Stomach (tissue), 9 donors: ENCODE measurements around the gene FAM168A. TPM values are rescaled to one million over a fixed set of nuclear protein-coding genes. Genes with fewer than 3 reads are reported as not detected.

Experiments used
- DNase-seq, 2 donors: peaks; one replicate each; pipeline versions ENCODE4 v3.0.0 to v3.0.0-alpha.2; 2013 to 2019
- H3K27ac ChIP-seq, 5 donors: fragments of 200-600 bp in 4 of 5; sonication (generic) in 4 of 5; one replicate each; pipeline ENCODE4 v1.5.1; 2013 to 2019; ENCODE audit warnings: mild to moderate bottlenecking in 1 of 5, moderate library complexity in 1 of 5
- H3K27me3 ChIP-seq, 3 donors: fragments of 200-600 bp; sonication (generic); one replicate each; pipeline ENCODE4 v1.5.1; 2017 to 2019; ENCODE audit warnings: mixed run types in 1 of 3
- H3K36me3 ChIP-seq, 4 donors: fragments of 200-600 bp; sonication (generic); 1 replicate in 3 of 4; 2 replicates in 1 of 4; pipeline ENCODE4 v1.5.1; 2016 to 2019
- H3K4me1 ChIP-seq, 4 donors: fragments of 200-600 bp; sonication (generic); one replicate each; pipeline ENCODE4 v1.5.1; 2016 to 2019
- H3K4me3 ChIP-seq, 4 donors: fragments of 200-600 bp; sonication (generic) in 3 of 4; one replicate each; pipeline ENCODE4 v1.5.1; 2016 to 2019; ENCODE audit warnings: mild to moderate bottlenecking in 1 of 4
- H3K9me3 ChIP-seq, 4 donors: fragments of 200-600 bp; sonication (generic); one replicate each; pipeline ENCODE4 v1.5.1; 2016 to 2019
- EP300 ChIP-seq: sonication (generic); formaldehyde crosslinking; IDR thresholded peaks from one replicate; pipeline ENCODE4 v1.6.1; 2017; ENCODE audit warnings: antibody characterized with exemption
- POLR2A ChIP-seq, 4 donors: fragments of 450-650 bp; IDR thresholded peaks; one replicate each; pipeline ENCODE4 v1.6.1; 2016; ENCODE audit warnings: antibody characterized with exemption in 4 of 4, control low read depth in 2 of 4, mild to moderate bottlenecking in 1 of 4, moderate library complexity in 1 of 4
- POLR2AphosphoS5 ChIP-seq, 3 donors: sonication (generic); formaldehyde crosslinking; IDR thresholded peaks; one replicate each; pipeline ENCODE4 v1.6.1; 2016; ENCODE audit warnings: antibody characterized with exemption in 3 of 3
- WGBS, 5 donors: extraction: QIAGEN DNeasy Blood & Tissue Kit in 3 of 5; methylation state at CpG; one replicate each; pipeline versions ENCODE4 v1.1.5 to v1.1.7; 2013 to 2018; 5-methylcytosine and 5-hydroxymethylcytosine counted together
- intact Hi-C: fragments of 100-400 bp; cut with DNase I; formaldehyde crosslinking; loops from one replicate; pipeline ENCODE4 v1.15.1; 2023; ENCODE audit warnings: low total_unique reads
- polyA plus RNA-seq, 3 donors: library from polyadenylated mRNA; stranded (reverse); fragments of 200-250 nt; gene quantifications; one replicate each; pipeline ENCODE4 v1.2.3, GENCODE V29; 2013
- total RNA-seq, 5 donors: library from RNA; depleted of rRNA; stranded (reverse); fragments of >200 nt; gene quantifications; one replicate each; pipeline versions ENCODE4 v1.1.0 to v1.2.3, GENCODE V29; 2014 to 2016
- TF ChIP-seq, protein P1 (sequence below), 7 experiments: fragments of 450-650 bp in 4 of 7; fragments of 200-600 bp in 3 of 7; sonication (generic) in 3 of 7; IDR thresholded peaks; one replicate each; pipeline ENCODE4 v1.5.1; 2016 to 2019; ENCODE audit warnings: antibody characterized with exemption in 7 of 7, control low read depth in 2 of 7, mild to moderate bottlenecking in 1 of 7
- donor health status: healthy with polysubstance abuse.
- donor health status: Bipolar disorder and iron deficiency.
- donor health status: healthy.

FAM168A gene
- total and polyA plus RNA-seq, 8 donors: 4.3 to 25.4 (median 6.3) TPM

DNA sequence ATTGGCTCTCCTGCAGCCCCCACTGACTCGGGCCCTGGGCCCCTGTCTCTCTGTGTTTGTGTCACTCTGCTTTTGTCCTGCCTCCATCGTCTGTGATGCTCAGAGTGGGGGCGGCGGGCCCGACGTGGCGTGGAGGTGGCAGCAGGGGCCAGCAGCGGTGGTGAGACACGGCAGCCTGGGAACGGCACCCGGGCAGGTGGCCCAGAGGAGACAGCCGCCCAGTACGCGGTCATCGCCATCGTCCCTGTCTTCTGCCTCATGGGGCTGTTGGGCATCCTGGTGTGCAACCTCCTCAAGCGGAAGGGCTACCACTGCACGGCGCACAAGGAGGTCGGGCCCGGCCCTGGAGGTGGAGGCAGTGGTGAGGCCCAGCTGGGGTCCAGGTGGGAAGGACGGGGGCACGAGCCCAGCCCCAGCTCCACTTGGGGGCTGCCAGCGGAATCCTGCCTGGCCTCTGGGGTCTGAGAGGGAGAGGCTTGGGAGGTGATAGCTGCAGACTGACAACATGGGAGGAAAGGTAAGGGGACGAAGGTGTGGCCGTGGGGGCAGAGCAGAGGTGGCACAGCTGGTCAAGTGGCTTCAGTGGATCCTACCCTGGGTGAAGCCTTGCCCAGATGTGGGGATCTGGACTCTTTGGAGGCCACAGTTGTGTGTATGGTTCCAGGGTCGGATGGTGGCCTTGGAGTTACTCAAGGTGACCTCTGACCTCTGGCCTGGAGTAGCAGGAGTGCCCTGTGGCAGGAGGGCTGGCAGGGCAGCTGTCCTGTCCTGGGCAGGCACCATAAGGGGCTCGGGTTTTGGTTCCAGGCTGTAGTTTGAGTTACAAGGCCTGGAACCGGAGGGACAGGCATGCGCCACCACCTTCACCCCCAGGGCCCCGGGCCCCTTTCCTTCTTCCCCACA lies 205.6 kb downstream of the FAM168A start:
- intact Hi-C loops: loop anchor here (5.0 to 10.0 kb wide), 2 partner anchors 40 to 98 kb away; no protein-coding TSS in a partner anchor
- WGBS, 5 donors: 93 to 97% (median 95%) methylated on average over 14 to 31 of the region's 31 CpGs
- no peak overlapping the region for H3K4me3 ChIP-seq
- H3K27ac ChIP-seq: no peak overlapping the region
- H3K27me3 ChIP-seq: no peaks in the 10 kb centered on the region
- H3K9me3 ChIP-seq: no peaks in the 10 kb centered on the region
- peaks cover 0 to 50% (median 3%) of the 10 kb centered on the region in 4 donors for H3K36me3 ChIP-seq
- TF ChIP-seq, protein P1, sequence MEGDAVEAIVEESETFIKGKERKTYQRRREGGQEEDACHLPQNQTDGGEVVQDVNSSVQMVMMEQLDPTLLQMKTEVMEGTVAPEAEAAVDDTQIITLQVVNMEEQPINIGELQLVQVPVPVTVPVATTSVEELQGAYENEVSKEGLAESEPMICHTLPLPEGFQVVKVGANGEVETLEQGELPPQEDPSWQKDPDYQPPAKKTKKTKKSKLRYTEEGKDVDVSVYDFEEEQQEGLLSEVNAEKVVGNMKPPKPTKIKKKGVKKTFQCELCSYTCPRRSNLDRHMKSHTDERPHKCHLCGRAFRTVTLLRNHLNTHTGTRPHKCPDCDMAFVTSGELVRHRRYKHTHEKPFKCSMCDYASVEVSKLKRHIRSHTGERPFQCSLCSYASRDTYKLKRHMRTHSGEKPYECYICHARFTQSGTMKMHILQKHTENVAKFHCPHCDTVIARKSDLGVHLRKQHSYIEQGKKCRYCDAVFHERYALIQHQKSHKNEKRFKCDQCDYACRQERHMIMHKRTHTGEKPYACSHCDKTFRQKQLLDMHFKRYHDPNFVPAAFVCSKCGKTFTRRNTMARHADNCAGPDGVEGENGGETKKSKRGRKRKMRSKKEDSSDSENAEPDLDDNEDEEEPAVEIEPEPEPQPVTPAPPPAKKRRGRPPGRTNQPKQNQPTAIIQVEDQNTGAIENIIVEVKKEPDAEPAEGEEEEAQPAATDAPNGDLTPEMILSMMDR (IDR thresholded peaks at IDR 0.05): no peak
- no peak for TF ChIP-seq POLR2AphosphoS5 (IDR thresholded peaks at IDR 0.05)
- no peak for TF ChIP-seq EP300
- no peak for TF ChIP-seq POLR2A (IDR thresholded peaks at IDR 0.05)
- H3K4me1 ChIP-seq: peaks cover 0 to 34% (median 5%) of the 10 kb centered on the region in 4 donors
- no peak for DNase-seq

DNA sequence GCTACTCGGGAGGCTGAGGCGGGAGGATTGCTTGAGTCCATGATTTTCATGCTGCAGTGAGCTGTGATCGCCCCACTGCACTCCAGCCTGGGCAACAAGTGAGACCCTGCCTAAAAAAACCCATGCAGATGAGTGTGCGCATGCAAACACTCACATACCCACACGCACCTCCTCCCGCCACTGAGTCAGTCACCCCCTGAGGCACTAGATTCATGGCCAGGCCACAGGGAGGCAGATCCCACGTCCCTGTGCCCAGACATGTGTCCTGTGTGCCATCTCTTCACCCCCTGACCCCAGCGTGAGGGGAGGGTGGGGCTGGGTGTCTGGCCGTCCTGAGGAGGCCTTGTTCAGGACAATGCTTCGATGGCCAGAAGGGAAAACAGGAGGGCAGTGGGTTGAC lies 206.2 kb downstream of the FAM168A start:
- no peak for DNase-seq
- H3K27me3 ChIP-seq: no peaks in the 10 kb centered on the region
- H3K4me3 ChIP-seq: no peak overlapping the region
- WGBS, 5 donors: 90 to 95% (median 94%) methylated on average over 7 to 10 of the region's 10 CpGs
- no peak overlapping the region for H3K27ac ChIP-seq
- intact Hi-C loops: loop anchor here (5.0 to 10.0 kb wide), 2 partner anchors 39 to 97 kb away; no protein-coding TSS in a partner anchor
- H3K4me1 ChIP-seq: peaks cover 0 to 39% (median 5%) of the 10 kb centered on the region in 4 donors
- H3K36me3 ChIP-seq: peaks cover 0 to 46% (median 3%) of the 10 kb centered on the region in 4 donors
- TF ChIP-seq, protein P1 (IDR thresholded peaks at IDR 0.05): no peak
- TF ChIP-seq POLR2AphosphoS5 (IDR thresholded peaks at IDR 0.05): no peak
- no peak for TF ChIP-seq EP300
- TF ChIP-seq POLR2A (IDR thresholded peaks at IDR 0.05): no peak
- H3K9me3 ChIP-seq: no peaks in the 10 kb centered on the region

DNA sequence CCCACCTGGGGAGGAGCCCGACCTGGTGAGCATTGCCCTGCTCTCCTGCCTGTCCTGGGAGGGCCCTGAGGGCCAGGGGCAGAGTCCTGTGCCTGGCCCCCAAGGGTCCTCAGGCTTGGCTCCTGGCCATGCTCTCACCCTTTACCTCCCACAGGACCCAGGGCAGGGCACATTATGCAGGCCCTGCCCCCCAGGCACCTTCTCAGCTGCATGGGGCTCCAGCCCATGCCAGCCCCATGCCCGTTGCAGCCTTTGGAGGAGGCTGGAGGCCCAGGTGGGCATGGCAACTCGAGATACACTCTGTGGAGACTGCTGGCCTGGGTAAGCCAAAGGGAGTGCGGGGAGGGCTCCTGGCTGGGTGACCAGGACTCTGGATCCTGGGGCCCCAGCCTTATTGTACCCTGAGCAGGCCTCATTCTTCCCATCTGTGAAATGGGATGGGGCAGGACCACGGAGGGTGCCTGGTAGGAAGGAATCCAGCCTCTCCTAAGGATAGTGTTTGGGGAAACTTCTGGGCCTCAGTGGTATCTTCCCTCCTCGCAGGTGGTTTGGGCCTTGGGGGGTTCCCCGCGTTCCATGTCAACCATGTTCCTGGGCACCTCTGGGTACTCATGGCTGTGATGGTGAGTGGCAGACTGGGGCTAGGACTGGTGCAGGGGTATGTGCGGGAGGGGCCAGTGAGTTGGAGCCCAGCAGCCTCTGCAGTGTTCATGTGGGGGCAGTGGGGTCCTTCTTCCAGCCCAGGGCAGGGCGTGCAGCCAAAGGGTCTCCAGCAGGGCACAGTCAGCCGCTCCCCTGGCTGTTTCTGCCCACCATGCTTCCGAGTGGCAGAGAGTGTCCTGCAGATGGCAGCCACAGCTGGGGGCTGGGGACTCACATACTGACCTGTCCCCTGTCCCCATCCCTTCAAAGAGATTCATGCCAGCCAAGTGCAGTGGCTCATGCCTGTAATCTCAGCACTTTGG lies 207.0 kb downstream of the FAM168A start:
- peaks cover 0 to 40% (median 3%) of the 10 kb centered on the region in 4 donors for H3K36me3 ChIP-seq
- no peak overlapping the region for H3K27ac ChIP-seq
- 84 to 94% (median 91%) methylated on average over 8 to 12 of the region's 12 CpGs for WGBS, 5 donors
- no peak overlapping the region for H3K4me3 ChIP-seq
- TF ChIP-seq POLR2AphosphoS5 (IDR thresholded peaks at IDR 0.05): no peak
- TF ChIP-seq, protein P1 (IDR thresholded peaks at IDR 0.05): no peak
- TF ChIP-seq EP300: no peak
- TF ChIP-seq POLR2A (IDR thresholded peaks at IDR 0.05): no peak
- no peaks in the 10 kb centered on the region for H3K9me3 ChIP-seq
- no peak for DNase-seq
- H3K4me1 ChIP-seq: peaks cover 0 to 45% (median 5%) of the 10 kb centered on the region in 4 donors
- H3K27me3 ChIP-seq: no peaks in the 10 kb centered on the region
- intact Hi-C loops: loop anchor here (5.0 to 10.0 kb wide), 2 partner anchors 39 to 96 kb away; no protein-coding TSS in a partner anchor

DNA sequence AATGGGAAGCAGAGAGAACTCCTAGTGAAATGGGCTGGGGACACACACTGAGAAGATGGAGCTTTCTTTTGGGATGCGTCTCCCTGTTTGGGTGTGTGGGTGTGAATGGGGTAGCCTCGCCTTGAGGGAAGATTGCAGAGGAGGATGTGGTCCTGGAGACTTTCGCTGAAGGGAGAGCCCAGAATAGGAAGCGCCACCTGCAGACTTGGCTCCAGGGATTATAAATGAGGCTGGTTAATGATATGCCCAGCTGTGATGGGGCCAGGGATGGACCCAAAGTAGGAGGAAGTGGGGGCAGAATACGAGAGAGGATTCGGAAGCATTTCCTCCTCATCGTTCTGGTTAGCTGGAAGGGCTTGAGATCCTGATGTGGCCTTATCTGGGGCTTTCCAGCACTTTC lies 208.0 kb downstream of the FAM168A start:
- DNase-seq: no peak
- Histone ChIP-seq H3K27ac (no peak overlapping the region), H3K36me3 (peaks cover 0 to 30% (median 0%) of the 10 kb centered on the region in 4 donors), H3K4me1 (peaks cover 0 to 55% (median 9%) of the 10 kb centered on the region in 4 donors), H3K27me3 (no peaks in the 10 kb centered on the region), H3K4me3 (no peak overlapping the region), H3K9me3 (no peaks in the 10 kb centered on the region)
- intact Hi-C loops: loop anchor here (5.0 to 10.0 kb wide), 2 partner anchors 38 to 95 kb away; no protein-coding TSS in a partner anchor
- WGBS, 5 donors: 71 to 89% (median 84%) methylated on average over 7 of the region's 7 CpGs
- no peak for TF ChIP-seq EP300
- no peak for TF ChIP-seq POLR2A (IDR thresholded peaks at IDR 0.05)
- TF ChIP-seq, protein P1 (IDR thresholded peaks at IDR 0.05): no peak
- no peak for TF ChIP-seq POLR2AphosphoS5 (IDR thresholded peaks at IDR 0.05)
